ENCODE data around the gene DPEP3. TPM values are rescaled to one million over a fixed set of nuclear protein-coding genes. Genes with fewer than 3 reads are reported as not detected.

DPEP3 gene
- total RNA-seq, 2 experiments from 2014 or later, result 0.16 to 0.25 TPM

DNA sequence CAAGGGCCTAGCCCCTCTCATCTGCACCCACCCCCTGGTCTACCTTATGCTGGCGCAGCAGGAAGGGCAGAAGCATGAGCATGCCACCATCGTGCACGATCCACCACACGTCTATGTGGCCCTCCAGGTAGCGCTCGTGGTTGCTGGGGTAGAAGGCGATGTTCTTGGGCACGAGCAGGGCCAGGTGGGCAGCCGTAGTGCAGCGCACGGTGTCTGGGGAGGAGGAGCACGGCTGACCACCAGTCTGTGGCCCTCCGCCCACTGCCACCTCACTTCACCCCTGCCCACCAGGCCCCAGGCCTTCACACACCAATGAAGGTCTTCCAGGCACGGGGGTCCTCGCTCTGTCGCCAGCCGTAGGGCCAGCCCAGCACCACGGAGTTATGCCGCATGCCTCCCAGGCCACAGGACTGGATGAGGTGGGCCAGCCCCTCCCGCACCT is 34.1 kb downstream of the DPEP3 start:
- Mint-ChIP-seq H3K4me3 (no peak overlapping the region), H3K36me3 (ENCODE audit: low read depth) (peaks cover 12% of the 10 kb centered on the region), H3K9me3 (no peaks in the 10 kb centered on the region), H3K27ac (no peak overlapping the region), H3K4me1 (ENCODE audit: low read depth) (peaks cover 10% of the 10 kb centered on the region), H3K27me3 (no peaks in the 10 kb centered on the region)
- ATAC-seq (no peak), DNase-seq (no peak)
- POLR2A ChIA-PET, result no interaction called here
- CTCF ChIA-PET, result interaction anchor here (1.0 to 1.6 kb wide), 3 partner anchors 10 to 94 kb away, joined by 3 to 4 read pairs (median 4); partner anchors contain the start of gene PSMB10
- intact Hi-C loops (cut with micrococcal nuclease), result no loop called here
- TF ChIP-seq, protein P1, sequence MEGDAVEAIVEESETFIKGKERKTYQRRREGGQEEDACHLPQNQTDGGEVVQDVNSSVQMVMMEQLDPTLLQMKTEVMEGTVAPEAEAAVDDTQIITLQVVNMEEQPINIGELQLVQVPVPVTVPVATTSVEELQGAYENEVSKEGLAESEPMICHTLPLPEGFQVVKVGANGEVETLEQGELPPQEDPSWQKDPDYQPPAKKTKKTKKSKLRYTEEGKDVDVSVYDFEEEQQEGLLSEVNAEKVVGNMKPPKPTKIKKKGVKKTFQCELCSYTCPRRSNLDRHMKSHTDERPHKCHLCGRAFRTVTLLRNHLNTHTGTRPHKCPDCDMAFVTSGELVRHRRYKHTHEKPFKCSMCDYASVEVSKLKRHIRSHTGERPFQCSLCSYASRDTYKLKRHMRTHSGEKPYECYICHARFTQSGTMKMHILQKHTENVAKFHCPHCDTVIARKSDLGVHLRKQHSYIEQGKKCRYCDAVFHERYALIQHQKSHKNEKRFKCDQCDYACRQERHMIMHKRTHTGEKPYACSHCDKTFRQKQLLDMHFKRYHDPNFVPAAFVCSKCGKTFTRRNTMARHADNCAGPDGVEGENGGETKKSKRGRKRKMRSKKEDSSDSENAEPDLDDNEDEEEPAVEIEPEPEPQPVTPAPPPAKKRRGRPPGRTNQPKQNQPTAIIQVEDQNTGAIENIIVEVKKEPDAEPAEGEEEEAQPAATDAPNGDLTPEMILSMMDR (IDR thresholded peaks at IDR 0.05), result no peak

DNA sequence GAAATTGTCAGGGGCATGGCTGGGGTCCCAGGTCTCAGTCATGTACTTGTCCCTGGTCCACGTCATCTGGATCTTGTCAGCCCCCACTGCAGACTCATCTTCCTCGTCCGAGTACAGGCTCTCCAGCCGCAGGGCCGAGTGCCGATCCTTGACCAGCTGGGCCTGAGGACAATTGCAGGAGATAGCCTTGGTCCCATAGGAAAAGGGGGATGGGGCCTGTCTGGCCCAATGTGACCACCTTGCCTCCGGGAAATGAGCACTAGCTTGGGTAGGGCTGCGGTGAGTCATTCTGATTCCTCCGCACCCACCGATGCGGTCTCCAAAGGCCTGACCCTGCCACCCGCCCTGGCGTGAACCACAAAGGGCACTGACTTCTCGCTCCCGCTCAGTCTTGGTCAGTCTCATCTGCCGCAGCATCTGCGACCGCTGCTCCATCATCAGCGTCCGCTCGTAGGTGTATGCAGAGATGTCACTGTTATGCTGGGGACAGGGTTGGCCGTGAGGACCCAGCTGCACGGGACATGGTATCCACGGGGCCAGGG is 34.8 kb downstream of the DPEP3 start:
- ATAC-seq (no peak), DNase-seq (no peak)
- Mint-ChIP-seq H3K27me3 (no peaks in the 10 kb centered on the region), H3K36me3 (ENCODE audit: low read depth) (peaks cover 13% of the 10 kb centered on the region), H3K9me3 (no peaks in the 10 kb centered on the region), H3K4me3 (no peak overlapping the region), H3K27ac (no peak overlapping the region), H3K4me1 (ENCODE audit: low read depth) (peaks cover 13% of the 10 kb centered on the region)
- TF ChIP-seq, protein P1 (IDR thresholded peaks at IDR 0.05), result no peak
- intact Hi-C loops (cut with micrococcal nuclease), result no loop called here
- POLR2A ChIA-PET, result interaction anchor here (1.0 to 1.4 kb wide), 2 partner anchors 10 to 78 kb away, joined by 3 to 6 read pairs; partner anchors contain the start of gene DUS2
- CTCF ChIA-PET, result interaction anchor here (1.1 to 1.6 kb wide), 2 partner anchors 9 to 56 kb away, joined by 3 to 4 read pairs; partner anchors contain the start of gene PSMB10

DNA sequence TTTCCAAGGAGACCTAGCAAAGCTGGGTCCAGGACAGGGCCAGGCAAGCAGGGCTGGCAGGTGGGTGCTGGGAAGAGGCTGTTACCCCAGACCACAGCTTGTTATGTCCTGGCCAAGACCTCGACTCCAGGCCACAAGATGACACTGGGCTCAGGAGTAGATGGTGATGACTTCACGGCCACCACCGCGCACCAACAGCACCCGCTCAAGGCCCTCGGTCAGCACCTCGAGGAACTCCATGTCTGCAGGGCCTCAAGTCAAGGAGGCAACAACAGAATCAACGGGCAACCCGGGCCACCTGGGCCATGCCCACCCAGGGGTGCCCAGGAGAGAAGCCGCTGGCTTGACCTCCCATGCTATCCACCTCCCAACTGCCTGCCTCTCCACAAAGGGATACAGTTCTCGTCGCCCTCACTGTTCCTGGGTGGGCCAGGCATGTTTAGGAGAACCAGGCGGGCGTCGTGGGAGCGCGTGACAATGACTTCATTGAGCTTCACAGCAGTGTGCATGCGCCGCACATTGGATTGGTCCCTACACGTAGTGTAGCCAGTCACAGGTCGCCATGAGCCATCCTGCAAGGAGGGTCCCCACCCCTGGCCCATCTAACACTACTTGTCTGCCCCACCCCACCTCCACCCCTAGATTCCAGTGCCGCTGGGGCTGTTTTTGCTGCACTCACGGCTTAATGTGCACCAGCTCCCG is 35.5 kb downstream of the DPEP3 start:
- no peaks in the 10 kb centered on the region for H3K9me3 Mint-ChIP-seq
- H3K4me1 Mint-ChIP-seq (ENCODE audit: low read depth), result peaks cover 19% of the 10 kb centered on the region
- no peak for DNase-seq
- POLR2A ChIA-PET, result interaction anchor here (1.0 to 1.4 kb wide), 2 partner anchors 9 to 79 kb away, joined by 3 to 6 read pairs; partner anchors contain the start of gene DUS2
- TF ChIP-seq, protein P1 (IDR thresholded peaks at IDR 0.05), result no peak
- H3K36me3 Mint-ChIP-seq (ENCODE audit: low read depth), result peaks cover 19% of the 10 kb centered on the region
- H3K4me3 Mint-ChIP-seq, result no peak overlapping the region
- intact Hi-C loops (cut with micrococcal nuclease), result no loop called here
- CTCF ChIA-PET, result interaction anchor here (1.1 kb wide), 1 partner anchor 55 kb away, joined by 3 read pairs; no protein-coding TSS in a partner anchor
- no peaks in the 10 kb centered on the region for H3K27me3 Mint-ChIP-seq
- H3K27ac Mint-ChIP-seq, result no peak overlapping the region
- ATAC-seq, result no peak

DNA sequence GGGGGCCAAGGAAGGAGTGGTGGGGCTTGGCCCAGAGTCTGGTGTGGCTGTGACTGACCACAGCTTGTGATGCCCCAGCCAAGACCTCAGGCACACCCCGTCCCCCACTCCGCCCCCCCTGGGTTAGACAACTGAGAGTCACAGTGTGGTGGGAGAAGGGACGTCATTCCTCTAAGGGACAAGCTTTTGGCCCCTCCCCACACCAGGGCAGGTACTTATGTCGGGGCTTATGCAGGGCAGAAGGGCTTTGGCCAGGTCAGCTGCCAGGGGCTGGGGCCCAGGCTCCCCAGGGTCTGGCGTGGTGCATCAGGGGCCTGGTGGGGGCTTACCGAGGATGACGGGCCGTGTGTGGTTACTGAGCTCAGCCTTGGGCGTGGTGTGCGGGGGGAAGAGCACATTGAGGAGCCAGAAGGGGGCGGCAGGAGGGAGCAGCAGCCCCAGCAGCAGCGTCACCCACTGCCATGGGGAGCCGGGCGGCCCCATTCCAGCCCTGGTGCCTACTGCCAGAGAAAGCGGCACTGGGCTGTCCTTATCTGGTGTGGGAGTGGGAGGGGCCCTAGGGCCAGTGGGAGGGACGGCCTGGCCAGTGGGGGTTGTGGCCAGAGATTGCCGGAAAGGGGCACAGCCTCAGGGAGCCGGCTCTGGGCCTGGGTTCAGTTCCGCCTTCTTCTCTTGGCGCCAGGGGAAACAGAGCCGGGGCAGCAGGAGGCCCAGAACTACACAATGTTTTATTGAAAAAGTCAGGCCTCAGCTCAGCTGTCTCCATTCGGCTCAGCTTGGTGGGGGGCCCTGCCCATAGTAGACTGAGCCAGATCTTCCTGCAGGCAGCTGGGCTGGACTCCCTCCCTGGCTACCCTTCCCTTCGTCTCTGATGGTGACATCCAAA is 36.4 kb downstream of the DPEP3 start, which contains the start of gene LCAT:
LCAT (minus strand) TSS at position 502 of the 886 bp plus-strand sequence; CDS start at position 483, 19 bp downstream.
- Mint-ChIP-seq H3K36me3 (ENCODE audit: low read depth) (peaks cover 24% of the 10 kb centered on the region), H3K27ac (no peak within 1 kb of the TSS), H3K4me1 (ENCODE audit: low read depth) (peaks cover 28% of the 10 kb centered on the region), H3K27me3 (no peaks in the 10 kb centered on the region), H3K9me3 (no peaks in the 10 kb centered on the region), H3K4me3 (no peak within 1 kb of the TSS)
- no peak for ATAC-seq
- TF ChIP-seq, protein P1 (IDR thresholded peaks at IDR 0.05), result no peak
- ChIA-PET CTCF (no interaction called here), POLR2A (interaction anchor here (0.6 to 1.2 kb wide), 2 partner anchors 10 to 85 kb away, joined by 3 to 4 read pairs; no protein-coding TSS in a partner anchor)
- intact Hi-C loops (cut with micrococcal nuclease), result no loop called here
- no peak for DNase-seq

Measured in activated CD8-positive, alpha-beta T cell treated with anti-CD3 and anti-CD28 coated beads for 36 hours (primary cell).